Right renal pelvis (tissue), 4 donors: ENCODE data around the gene ACOT7. TPM values are rescaled to one million over a fixed set of nuclear protein-coding genes. Genes with fewer than 3 reads are reported as not detected.
"Not testable (repeated sequence)": the region's sequence is repeated elsewhere in the genome, so short reads cannot be mapped to it uniquely, and the experiment has no call there.

ENCODE experiments used
- DNase-seq, 4 donors: peaks; one replicate each; pipeline ENCODE4 v3.0.0-alpha.2; 2013; ENCODE audit warnings: low read depth in 4 of 4, low spot score in 3 of 4, missing footprints in 1 of 4
- polyA plus RNA-seq, 4 donors: library from polyadenylated mRNA; unstranded; fragments of 120-200 nt; gene quantifications; one replicate each; pipeline ENCODE4 v1.2.1, GENCODE V29; 2013; ENCODE audit not compliant: insufficient read length in 4 of 4

ACOT7 gene
- polyA plus RNA-seq, 4 donors, result 28.7 to 35.0 (median 31.5) TPM

GRCh38 chr1:6317098-6317760 lies 76.3 kb downstream of the ACOT7 start:
- DNase-seq, result no peak

- DNase-seq, result peak in 1 of 4 donors; percentile 33
These were observed 77.1 kb downstream of the ACOT7 start for GRCh38 chr1:6316240-6317097.

- DNase-seq, result no peak
These were observed 79.1 kb downstream of the ACOT7 start for GRCh38 chr1:6314503-6314902.

- no peak for DNase-seq
These were observed 80.0 kb downstream of the ACOT7 start for GRCh38 chr1:6313393-6314200.

- no peak for DNase-seq
These were observed 83.3 kb downstream of the ACOT7 start for GRCh38 chr1:6310116-6310848.

- DNase-seq, result no peak
These were observed 84.0 kb downstream of the ACOT7 start for GRCh38 chr1:6309564-6309963.

- no peak for DNase-seq
These were observed 85.1 kb downstream of the ACOT7 start for GRCh38 chr1:6308449-6308848.

GRCh38 chr1:6307682-6308081 lies 85.9 kb downstream of the ACOT7 start:
- DNase-seq, result not testable (repeated sequence)

- no peak for DNase-seq
These were observed 86.5 kb downstream of the ACOT7 start for GRCh38 chr1:6307099-6307498.

GRCh38 chr1:6303397-6304012 lies 90.1 kb downstream of the ACOT7 start:
- DNase-seq, result no peak

- no peak for DNase-seq
These were observed 91.0 kb downstream of the ACOT7 start for GRCh38 chr1:6302568-6302967.

GRCh38 chr1:6301526-6301925 lies 92.0 kb downstream of the ACOT7 start:
- DNase-seq, result no peak

GRCh38 chr1:6300342-6301048 lies 93.1 kb downstream of the ACOT7 start:
- DNase-seq, result no peak

GRCh38 chr1:6299557-6300165 lies 93.9 kb downstream of the ACOT7 start:
- DNase-seq, result no peak

GRCh38 chr1:6298940-6299465 lies 94.6 kb downstream of the ACOT7 start:
- no peak for DNase-seq

- no peak for DNase-seq
These were observed 95.0 kb downstream of the ACOT7 start for GRCh38 chr1:6298530-6298929.

- no peak for DNase-seq
These were observed 97.7 kb downstream of the ACOT7 start for GRCh38 chr1:6295910-6296309.

- DNase-seq, result no peak
These were observed 98.5 kb downstream of the ACOT7 start for GRCh38 chr1:6294890-6295556.
